Measurements from ENCODE around the gene STEAP4.
"Not testable (repeated sequence)": the region's sequence is repeated elsewhere in the genome, so short reads cannot be mapped to it uniquely, and the experiment has no call there.

The STEAP4 gene

DNA sequence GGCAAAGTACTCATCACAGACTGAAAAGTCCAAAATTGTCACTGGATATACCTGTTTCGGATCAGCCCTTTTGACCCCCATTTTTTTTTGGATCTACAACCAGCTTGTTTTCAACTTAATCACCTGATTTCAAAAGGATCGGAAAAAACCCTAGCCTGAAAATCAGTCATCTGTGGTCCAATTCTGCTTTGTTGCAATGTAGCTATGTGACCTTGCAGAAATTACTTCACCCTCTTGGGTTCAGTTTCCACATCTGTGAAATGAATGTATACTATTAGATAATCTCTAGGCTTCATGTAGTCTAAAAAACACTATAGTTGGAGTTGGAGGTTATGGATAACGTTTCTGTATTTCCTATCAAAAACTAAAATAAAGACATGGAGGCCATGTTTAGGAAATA is 37.1 kb downstream of the STEAP4 start:
- H3K4me3 ChIP-seq (ENCODE audit: low read depth, low read length): no peak overlapping the region

DNA sequence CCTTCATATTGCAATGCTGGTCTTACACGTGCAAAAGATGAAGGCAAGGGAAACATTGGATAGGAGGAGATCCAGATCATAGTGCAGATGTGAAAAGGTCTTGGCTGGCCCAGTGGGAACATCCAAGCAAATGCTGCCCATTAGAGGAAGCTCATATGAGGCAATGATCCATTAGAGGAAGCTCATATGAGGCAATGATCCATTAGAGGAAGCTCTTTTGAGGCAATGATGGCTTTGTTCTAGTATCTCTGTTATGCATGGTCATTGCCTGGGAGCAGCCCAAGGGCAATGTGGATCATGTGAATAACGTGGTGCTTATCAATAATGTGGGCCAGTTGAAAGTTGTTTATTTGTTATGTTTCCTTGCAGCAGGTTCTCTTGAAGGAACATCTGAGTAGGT is 37.8 kb downstream of the STEAP4 start:
- no peak overlapping the region for H3K4me3 ChIP-seq (ENCODE audit: low read depth, low read length)

DNA sequence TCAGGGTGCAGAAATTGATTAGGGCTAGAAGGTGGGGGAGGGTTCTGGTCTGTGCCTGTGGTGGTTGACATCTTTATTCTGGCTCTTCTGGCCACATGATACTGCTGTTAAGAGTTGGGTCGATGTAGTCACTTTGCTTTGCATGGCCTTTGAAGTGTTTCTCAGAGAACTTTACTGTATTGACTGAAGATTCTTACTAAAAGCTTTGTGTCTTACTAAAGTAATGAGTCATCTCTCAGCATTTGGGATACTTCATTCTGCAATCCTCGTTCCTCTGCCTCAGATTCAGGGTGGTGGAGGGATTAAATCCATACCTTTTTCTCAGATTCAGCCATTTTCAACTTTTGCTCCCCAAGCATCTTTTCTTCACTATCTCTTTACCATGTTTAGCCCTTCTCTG is 38.6 kb downstream of the STEAP4 start:
- no peak overlapping the region for H3K4me3 ChIP-seq (ENCODE audit: low read depth, low read length)

DNA sequence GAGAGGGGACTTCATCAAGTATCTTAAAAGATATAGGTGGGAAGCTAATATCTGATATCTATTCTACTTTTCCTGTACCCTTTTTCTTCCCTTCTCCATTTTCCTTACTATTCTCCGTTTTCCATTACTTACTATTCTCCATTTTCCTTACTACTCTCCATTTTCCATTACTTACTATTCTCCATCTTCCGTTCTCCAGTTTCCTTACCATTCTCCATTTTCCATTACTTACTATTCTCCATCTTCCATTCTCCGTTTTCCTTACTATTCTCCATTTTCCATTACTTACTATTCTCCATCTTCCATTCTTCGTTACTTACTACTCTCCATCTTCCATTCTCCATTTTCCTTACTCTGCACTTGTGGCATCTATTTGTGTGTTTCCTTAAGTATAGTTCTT is 39.3 kb downstream of the STEAP4 start:
- H3K4me3 ChIP-seq (ENCODE audit: low read depth, low read length): no peak overlapping the region

DNA sequence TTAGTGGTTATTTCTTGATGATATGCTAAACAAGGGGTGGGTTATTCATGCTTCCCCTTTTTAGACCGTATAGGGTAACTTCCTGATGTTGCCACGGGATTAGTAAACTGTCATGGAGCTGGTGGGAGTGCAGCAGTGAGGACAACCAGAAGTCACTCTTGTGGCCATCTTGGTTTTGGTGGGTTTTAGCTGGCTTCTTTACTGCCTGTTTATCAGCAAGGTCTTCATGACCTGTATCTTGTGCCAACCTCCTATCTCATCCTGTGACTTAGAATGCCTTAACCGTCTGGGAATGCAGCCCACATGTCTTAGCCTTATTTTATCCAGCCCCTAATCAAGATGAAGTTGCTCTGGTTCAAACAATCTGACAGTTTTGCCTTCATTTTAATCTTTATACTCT is 41.7 kb downstream of the STEAP4 start:
- H3K4me3 ChIP-seq (ENCODE audit: low read depth, low read length): not testable (repeated sequence)

DNA sequence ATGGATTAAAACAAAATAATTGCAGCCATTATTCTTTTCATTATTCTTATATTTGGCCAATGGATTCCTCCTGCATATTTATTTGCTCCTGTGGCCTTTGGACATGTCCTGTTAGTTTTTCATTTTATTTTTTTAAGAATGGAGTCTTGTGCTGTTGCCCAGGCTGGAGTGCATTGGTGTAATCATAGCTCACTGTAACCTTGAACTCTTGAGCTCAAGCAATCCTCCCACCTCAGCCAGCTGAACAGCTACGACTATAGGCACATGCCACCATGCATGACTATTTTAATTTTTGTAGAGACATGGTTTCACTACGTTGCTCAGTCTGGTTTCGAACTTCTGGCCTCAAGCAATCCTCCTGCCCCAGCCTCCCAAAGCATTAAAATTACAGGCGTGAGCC is 44.1 kb downstream of the STEAP4 start:
- H3K4me3 ChIP-seq (ENCODE audit: low read depth, low read length): no peak overlapping the region

DNA sequence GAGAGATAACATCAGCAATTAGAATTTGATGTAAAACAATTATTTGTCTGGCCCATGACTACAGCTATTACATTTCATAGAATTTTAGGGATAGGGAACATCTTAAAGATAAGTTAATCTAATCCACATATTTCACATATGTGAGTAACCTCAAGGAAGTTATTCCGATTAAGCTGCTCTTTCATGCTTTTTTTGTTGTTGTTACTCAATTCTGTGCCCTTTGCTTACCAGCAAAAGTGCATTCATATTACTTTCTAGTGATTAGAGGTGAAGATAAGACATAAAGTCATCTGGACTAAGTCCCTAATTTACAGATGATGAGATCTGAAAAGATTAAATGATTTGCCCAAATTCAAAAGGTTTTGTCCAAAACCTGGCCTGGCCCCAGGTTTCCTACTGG is 46.0 kb downstream of the STEAP4 start:
- H3K4me3 ChIP-seq (ENCODE audit: low read depth, low read length): no peak overlapping the region

DNA sequence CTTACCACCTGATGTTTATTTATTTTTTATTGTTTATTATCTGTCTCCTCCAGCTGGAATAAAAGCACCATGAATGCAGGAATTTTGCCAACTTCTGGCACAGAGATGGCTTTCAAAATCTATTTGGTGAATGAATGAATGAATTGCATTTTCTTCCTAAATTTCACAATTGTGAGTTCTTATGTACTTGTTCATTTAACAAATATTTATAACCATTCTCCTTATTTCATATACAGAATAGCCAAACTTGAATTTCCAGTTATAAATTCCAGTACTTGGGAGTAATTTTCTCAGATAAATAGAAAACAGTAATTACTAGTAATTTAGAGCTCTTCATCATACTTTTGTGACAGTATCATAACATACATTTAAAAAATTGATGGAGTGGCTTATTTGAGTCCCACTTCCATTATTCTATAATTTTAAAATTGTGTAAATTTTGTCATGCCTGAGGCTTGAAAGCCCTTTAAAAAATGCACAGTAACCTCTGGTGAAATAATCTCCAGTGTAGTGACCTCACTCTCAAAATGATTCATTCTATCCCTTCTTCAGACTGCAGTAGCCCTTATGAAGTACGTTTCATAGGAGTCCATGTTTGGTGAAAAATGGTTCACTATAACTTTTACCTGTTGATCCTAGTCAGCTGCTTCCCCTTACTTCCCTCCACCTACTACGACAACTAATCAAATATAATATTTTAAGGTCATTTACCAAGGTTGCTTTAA is 46.9 kb downstream of the STEAP4 start:
- no peak overlapping the region for H3K4me3 ChIP-seq (ENCODE audit: low read depth, low read length)

DNA sequence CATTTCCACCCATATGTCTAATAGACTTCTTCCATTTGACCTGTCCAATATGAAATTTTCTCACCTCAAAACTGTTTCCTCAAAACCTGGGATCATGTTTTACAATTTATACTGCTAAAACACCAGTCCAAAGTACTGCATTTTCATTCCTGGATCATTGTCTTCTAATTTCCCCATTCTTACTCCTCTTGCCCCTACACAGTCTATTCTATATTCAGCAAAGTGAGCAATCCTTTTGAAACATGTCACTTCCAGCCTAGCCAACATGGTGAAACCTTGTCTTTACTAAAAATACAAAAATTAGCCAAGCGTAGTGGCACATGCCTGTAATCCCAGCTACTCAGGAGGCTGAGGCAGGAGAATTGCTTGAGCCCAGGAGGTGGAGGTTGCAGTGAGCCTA is 48.4 kb downstream of the STEAP4 start:
- not testable (repeated sequence) for H3K4me3 ChIP-seq (ENCODE audit: low read depth, low read length)

DNA sequence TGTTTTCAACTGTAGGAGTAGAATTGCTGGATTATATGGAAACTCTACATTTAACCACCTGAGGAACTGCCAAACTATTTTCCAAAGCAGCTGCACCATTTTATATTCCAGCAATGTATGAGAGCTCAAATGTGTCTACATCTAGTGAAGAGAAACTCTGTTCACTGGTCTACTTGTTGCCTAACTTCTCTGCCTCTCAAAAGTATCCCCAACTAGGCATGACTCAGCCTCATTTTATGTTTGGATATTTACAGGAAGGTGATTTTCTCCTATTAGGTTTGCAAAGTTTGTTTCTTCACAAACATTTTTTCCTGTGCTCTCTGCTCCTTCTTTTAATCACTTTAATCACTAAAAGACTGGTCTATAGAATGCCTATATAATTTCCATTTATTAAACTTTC is 49.8 kb downstream of the STEAP4 start:
- H3K4me3 ChIP-seq (ENCODE audit: low read depth, low read length): no peak overlapping the region

DNA sequence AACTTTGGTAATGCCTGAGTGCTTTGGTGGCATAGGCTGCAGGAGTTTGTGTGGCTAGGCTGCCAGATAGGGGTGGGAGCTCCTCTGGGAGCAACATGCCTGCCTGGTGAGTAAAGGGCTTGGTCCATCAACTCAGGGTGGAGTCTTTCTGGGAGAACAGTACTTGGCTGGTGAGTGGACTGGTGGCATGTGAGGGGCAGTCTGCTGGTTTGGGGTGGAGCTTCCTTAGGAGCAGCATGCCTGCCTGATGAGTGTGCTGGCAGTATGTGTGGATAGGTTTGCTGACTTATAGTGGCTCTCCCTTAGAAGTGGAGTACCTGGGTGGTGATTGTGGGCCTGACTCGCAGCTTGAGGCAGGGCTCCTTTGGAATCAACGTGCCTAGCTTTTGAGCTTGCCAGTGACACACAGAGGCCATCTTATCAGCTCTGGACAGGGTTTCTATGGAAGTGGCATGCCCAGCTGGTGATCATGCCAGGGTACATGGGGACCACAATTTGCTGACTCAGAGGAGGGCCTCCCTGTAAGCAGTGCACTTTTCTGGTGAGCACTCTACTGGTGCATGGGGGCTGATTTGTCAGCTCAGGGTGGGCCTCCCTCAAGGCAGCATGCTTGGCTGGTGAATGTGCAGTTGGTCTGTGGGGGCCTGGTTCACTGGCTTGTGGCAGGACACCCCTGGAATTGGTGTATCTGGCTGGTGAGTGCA is 51.8 kb downstream of the STEAP4 start:
- no peak overlapping the region for H3K4me3 ChIP-seq (ENCODE audit: low read depth, low read length)

DNA sequence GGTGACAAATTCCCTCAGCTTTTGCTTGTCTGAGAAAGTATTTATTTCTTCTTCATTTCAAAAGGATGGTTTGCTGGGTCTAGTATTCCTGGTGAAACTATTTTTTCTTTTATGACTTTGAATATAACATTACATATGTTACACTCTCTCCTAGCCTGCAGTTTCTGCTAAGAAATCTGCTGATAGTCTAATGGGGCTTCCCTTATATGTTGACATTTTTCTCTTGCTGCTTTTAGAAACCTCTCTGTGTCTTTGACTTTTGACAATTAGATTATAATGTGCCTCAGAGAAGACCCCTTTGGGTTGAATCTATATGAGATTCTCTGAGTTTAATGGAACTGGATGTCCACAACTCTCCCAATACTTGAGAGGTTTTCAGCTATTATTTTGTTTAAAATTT is 53.1 kb downstream of the STEAP4 start:
- H3K4me3 ChIP-seq (ENCODE audit: low read depth, low read length): no peak overlapping the region

DNA sequence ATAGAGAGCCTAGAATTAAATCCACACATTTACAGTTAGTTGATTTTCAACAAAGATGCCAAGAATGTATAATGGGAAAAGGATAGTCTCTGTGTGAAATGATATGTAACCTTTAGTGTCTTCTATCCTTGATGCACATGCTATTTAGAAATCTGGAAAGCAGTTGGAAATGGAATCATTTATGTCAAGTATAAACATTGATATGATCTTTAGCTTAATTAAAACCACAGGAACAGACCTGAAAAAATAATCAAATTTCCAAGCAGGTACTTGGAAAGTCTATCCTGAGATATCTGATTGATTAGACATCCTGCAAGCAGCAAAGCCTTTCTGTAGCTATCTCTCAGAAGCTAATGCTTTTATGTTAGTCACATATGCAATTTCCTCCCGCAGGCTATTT is 62.4 kb downstream of the STEAP4 start:
- H3K4me3 ChIP-seq (ENCODE audit: low read depth, low read length): no peak overlapping the region

DNA sequence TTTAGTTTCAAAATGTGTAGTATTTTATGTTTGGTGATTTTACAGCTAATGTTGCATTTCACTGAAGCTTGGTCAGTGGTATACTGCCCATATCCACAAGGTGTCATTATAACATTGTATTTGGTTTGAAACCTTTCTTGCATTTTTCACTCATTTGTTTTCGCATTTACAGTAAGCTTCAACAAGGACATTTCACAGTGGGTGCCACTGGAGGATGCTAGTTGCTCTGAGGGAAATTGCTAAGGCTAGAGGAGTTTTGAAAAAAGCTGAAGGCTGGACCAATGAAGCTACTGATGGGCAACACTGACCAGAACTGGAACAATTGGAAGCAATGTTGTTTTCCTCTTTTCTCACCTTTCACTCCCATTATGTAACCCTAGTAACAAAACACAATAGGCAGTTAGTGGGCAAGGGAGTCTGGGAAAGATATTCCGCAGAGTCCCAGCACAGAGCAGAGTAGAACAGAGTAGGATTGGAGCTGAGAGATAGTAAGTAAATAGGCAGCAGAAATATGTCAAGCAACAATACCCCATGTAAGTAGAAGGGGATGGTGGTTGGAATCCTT is 63.3 kb downstream of the STEAP4 start:
- no peak overlapping the region for H3K4me3 ChIP-seq (ENCODE audit: low read depth, low read length)

DNA sequence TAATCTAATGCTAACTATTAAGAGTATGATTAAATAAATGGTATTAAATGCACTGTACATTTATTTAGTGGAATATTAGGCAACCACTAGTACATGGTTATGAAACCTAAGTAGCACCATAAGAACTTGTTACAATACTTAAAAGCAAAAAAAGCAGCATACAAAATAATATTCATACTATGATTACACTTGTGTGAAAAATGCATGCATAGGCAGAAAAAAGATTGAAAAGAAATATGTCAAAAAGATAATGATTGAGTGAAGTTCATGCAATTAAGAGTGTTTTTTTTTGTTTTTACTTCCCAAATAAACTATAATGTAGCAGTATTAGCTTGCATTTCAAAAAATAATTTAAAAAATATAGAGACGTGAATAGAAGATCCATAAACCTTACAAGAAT is 66.8 kb downstream of the STEAP4 start:
- no peak overlapping the region for H3K4me3 ChIP-seq (ENCODE audit: low read depth, low read length)

DNA sequence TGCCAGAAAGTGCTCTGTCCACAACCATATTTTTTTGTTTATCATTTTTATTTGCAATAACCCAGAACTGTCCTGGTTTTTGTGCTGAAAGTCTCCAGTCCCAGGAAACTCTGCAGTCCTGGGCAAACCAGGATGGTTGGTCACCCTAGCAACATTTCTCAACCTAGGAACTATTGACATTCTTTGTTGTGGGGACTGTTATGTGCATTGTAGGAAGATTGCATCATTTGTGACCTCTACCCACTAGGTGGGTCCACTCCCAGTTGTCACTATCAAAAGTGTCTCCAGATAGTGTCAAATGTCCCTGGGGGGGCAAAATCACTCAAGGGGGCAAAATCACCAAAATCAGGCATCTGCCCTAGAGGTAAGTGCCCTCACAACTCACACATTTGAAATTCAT is 72.9 kb downstream of the STEAP4 start:
- no peak overlapping the region for H3K4me3 ChIP-seq (ENCODE audit: low read depth, low read length)

DNA sequence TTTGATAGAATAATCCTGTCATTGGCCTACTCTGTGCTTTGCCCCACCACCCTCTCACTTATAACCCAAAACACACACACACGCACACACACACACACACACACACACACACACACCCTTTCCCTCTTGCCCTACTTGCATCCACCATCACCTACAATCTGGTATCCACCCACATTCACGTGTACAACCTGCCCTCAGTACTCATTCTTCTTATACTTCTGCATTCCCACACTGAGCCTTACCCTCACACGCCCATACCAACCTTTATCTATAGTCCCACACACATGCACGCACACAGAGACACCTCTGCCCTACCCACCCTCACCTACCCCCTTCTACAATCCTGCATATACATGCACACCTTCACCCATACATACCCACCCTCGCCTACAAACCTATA is 76.0 kb downstream of the STEAP4 start:
- H3K4me3 ChIP-seq (ENCODE audit: low read depth, low read length): no peak overlapping the region

DNA sequence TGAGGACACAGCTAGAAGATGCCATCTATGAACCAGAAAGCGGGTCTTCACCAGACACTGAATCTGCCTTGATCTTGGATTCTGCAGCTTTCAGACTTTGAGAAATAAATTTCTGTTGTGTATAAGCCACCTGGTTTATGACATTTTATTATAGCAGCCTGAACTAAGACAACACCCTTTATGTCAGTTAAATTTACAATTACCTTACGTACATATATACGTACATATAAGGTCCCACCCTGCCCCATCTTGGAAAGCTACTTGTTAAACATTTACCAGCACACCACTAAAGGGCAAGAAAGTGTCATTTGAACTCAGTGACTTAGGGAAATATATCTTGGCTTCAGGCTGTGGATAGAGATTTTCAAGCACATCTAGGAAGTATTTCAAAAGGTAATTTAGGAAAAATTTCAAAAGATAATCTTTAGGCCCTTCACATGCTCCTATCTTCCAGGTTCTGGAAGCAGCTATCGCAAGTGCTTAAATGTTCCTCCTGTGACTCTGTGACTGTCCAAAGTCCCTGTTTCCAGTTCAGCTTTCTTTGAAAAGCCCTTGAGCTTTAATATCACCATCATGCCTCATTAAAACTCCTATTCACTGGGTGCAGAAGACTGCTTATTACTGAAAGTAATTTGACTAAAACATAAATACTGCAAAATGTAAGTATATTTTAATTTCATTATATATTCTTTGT is 77.2 kb downstream of the STEAP4 start:
- H3K4me3 ChIP-seq (ENCODE audit: low read depth, low read length): no peak overlapping the region

DNA sequence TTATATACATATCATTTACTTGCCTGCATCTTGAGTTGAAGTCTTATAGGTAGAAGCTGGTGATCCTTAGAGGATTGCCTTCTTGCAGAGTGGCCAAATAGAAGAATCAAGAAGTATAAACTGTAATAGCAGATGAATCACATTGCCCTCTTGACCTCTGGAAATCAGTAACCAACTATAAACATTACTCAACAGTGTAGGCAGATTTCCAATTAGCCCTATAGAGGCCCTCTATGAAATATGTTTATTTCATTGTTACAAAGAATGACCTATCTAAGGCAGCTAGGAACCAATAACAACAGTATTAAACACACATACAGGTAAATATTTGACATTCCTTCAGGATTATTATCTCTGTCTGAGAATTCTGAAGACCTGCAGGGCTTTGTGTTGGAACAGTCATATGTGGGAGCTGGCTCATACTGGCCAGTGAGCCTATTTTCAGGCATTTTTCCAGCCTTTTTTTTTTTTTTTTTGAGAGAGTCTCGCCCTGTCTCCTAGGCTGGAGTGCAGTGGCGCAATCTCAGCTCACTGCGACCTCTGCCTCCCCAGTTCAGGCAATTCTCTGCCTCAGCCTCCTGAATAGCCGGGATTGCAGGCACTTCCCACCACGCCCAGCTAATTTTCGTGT is 79.7 kb downstream of the STEAP4 start:
- no peak overlapping the region for H3K4me3 ChIP-seq (ENCODE audit: low read depth, low read length)

DNA sequence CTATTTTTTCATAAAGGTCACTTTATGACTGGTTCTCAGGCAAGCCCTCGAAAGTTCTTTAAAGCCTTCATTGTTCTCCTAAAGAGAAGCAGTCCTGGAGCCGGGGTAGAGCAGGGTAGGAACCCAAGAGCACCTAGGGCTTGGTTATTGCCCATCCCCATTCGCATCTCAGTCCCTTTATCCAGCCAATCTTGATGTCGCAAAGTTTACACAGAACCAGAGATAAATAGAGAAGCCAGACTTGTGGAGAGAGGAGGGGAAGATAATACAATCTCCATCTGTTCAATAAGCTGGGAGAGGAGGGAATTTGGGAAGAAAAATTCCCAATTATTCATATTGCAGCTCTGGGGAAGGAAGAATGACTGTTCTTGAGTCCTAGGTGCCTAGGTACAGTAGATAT is 80.5 kb downstream of the STEAP4 start:
- no peak overlapping the region for H3K4me3 ChIP-seq (ENCODE audit: low read depth, low read length)

DNA sequence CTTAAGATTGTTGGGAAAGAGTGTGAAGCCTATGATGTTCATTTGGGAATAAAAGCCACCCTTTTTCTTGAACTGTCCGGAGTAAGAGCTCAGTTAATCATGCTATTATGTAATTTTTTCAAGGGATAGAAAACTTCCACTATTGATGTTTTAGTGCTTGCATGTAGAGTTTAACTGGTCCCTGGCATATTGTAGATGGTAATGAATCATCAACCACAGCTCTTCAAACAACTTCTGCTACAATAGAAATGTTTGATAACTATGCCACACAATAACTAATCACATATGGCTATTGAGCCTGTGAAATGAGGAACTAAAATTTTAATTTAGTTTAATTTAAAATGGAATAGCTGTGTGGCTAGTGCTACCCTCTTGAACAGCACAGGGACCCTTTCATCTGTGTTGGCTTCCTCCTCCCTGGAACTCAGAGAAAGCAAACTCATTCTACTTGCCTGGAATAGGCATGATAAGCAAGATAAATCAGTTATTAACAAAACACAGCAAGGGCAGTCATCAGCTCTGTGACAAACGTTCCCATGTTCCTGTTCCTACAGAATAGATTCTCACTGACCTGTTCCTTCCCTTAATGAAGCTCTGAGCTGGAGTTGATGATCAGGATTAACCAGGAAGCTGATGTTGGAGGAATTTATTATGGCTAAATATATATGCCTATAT is 82.0 kb downstream of the STEAP4 start:
- no peak overlapping the region for H3K4me3 ChIP-seq (ENCODE audit: low read depth, low read length)

Measured in iPS-11a (cell line).